Measurements from ENCODE around the gene FBXW2.

GRCh38 chr9:120780367-120780766 lies 12.8 kb downstream of the FBXW2 start:
- TF ChIP-seq GATA2 (IDR thresholded peaks at IDR 0.05; ENCODE audit: low read depth, low read length) = no peak
- TF ChIP-seq GATA3 (IDR thresholded peaks at IDR 0.05; ENCODE audit: low read depth, low read length) = no peak

All from SH-SY5Y (cell line).